ENCODE data around the gene RPL10A. TPM values are rescaled to one million over a fixed set of nuclear protein-coding genes. Genes with fewer than 3 reads are reported as not detected.
"Not testable (repeated sequence)": the region's sequence is repeated elsewhere in the genome, so short reads cannot be mapped to it uniquely, and the experiment has no call there.

RPL10A gene
- total RNA-seq, 4 donors from 2014 or later = 347 to 1,065 (median 530) TPM

DNA sequence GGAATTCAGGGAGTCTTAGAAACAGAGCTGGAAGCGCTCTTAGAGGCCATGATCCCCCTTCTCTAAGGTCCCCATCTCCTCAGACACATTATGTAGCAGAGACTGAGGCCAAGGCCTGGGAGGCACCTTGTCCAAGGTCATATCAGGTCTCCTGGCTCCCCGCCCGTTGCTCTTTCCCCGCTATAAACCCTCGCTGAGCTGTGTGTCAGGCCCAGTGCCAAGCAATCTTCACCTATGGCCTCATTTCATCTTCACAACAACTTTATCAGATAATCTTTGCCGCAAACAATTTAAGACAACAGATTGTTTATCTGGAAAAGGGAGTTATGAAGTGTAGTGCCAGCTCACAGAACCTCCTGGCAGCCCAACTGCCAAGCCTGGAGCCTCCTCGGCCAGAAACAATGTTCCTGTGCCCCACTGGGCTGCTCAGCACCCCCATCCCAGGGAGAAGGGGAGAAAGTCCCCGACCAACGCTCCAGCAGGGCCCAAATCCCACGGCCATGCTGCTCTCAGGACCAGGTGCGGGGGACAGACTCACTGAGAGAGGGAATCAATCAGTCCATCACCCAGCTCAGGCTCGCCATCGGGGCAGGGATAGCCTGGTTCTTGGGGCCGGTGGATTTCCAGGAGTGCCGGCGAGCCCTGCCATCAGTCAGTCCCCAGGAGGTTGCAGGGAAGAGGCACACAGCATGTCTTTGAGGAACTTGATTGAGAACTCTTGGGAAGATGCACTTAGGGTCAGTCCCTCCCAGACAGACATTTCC lies 32.9 kb upstream of the RPL10A start:
- Histone ChIP-seq H3K27me3 (no peaks in the 10 kb centered on the region), H3K9me3 (no peaks in the 10 kb centered on the region), H3K27ac (peak overlapping the region in 3 of 4 donors; percentile 35 to 90 (median 72)), H3K36me3 (no peaks in the 10 kb centered on the region), H3K4me1 (peaks cover 0 to 29% (median 5%) of the 10 kb centered on the region in 4 donors), H3K4me3 (no peak overlapping the region)
- peak in 2 of 3 donors; percentile 90 to 92 for DNase-seq
- TF ChIP-seq POLR2A (IDR thresholded peaks at IDR 0.05) (no peak), CTCF (IDR thresholded peaks at IDR 0.05) (no peak)

GRCh38 chr6:35436071-35436857 lies 31.9 kb upstream of the RPL10A start:
- H3K9me3 ChIP-seq = no peaks in the 10 kb centered on the region
- no peak for DNase-seq
- H3K27me3 ChIP-seq = no peaks in the 10 kb centered on the region

GRCh38 chr6:35438378-35439065 lies 29.7 kb upstream of the RPL10A start:
- H3K4me1 ChIP-seq = peaks cover 0 to 19% (median 5%) of the 10 kb centered on the region in 4 donors
- not testable (repeated sequence) for H3K36me3 ChIP-seq, H3K27ac ChIP-seq, H3K4me3 ChIP-seq, DNase-seq, H3K9me3 ChIP-seq, H3K27me3 ChIP-seq

More at GRCh38 chr6:35436071-35436857, 31.9 kb upstream of the RPL10A start:
- Histone ChIP-seq H3K36me3 (no peaks in the 10 kb centered on the region), H3K4me1 (peaks cover 0 to 29% (median 5%) of the 10 kb centered on the region in 4 donors), H3K27ac (peak overlapping the region in 2 of 4 donors; percentile 72 to 90), H3K4me3 (no peak overlapping the region)
- TF ChIP-seq POLR2A (IDR thresholded peaks at IDR 0.05) (no peak), CTCF (IDR thresholded peaks at IDR 0.05) (no peak)

DNA sequence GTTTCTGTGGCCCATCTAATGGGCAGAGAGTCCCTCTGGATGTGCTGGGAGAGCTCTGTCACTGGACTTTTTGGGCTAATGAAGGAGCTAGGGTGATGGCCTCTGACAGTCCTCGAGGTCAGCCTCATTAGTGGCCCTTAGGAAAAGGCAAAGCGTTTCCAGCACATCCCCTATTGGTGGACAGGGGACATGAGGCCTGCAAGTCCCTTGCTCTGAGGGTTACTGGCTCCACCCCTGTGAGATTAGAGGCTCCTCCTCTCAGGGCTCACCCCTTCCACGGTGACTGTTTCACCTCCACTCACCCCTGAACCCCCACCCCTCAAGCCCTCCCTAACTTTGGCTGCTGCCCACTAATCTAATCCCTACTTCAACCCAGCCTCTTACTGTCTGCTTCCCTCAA lies 28.9 kb upstream of the RPL10A start:
- H3K27ac ChIP-seq = no peak overlapping the region
- H3K9me3 ChIP-seq = no peaks in the 10 kb centered on the region
- H3K4me1 ChIP-seq = peaks cover 0 to 15% (median 4%) of the 10 kb centered on the region in 4 donors
- TF ChIP-seq CTCF (IDR thresholded peaks at IDR 0.05) (no peak), POLR2A (IDR thresholded peaks at IDR 0.05) (no peak)
- no peaks in the 10 kb centered on the region for H3K27me3 ChIP-seq
- H3K4me3 ChIP-seq = no peak overlapping the region
- no peak for DNase-seq
- H3K36me3 ChIP-seq = no peaks in the 10 kb centered on the region

DNA sequence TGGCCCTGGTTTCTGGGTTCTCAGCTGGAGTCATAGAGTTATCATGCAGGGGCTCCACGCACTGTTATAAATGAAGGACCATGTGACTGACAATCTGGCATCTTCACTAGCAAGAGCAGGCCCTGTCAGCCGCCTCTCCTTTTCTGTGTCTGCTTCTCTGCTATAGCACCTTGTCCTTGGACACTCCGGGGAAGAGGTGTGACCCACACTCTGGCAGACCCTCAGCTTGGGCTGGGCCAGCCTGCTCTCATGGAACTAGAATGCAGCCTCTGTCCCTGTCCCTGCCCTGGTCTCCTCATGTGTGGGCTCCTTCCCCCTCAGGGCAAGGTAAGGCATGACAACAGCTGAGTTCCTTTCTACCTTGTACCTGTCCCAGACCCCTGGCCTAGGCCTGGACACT lies 27.0 kb upstream of the RPL10A start:
- Histone ChIP-seq H3K36me3 (no peaks in the 10 kb centered on the region), H3K4me3 (no peak overlapping the region), H3K4me1 (peaks cover 0 to 4% (median 0%) of the 10 kb centered on the region in 4 donors), H3K27ac (no peak overlapping the region), H3K9me3 (no peaks in the 10 kb centered on the region), H3K27me3 (no peaks in the 10 kb centered on the region)
- TF ChIP-seq POLR2A (IDR thresholded peaks at IDR 0.05) = no peak
- no peak for TF ChIP-seq CTCF (IDR thresholded peaks at IDR 0.05)
- DNase-seq = no peak
